Transverse colon (tissue), 4 donors: ENCODE measurements around the gene HES3. TPM values are rescaled to one million over a fixed set of nuclear protein-coding genes. Genes with fewer than 3 reads are reported as not detected.

ENCODE experiments used
- DNase-seq: peaks from one replicate; pipeline ENCODE4 v3.0.0-alpha.2; 2019
- H3K27ac ChIP-seq, 4 donors: fragments of 200-600 bp; sonication (generic); 2 replicates each; pipeline ENCODE4 v1.5.1; 2016 to 2018; ENCODE audit warnings: inconsistent platforms in 4 of 4
- H3K27me3 ChIP-seq: fragments of 200-600 bp; sonication (generic); 2 replicates; pipeline ENCODE4 v1.5.1; 2017; ENCODE audit warnings: inconsistent platforms
- H3K36me3 ChIP-seq, 4 donors: fragments of 200-600 bp; sonication (generic); 2 replicates each; pipeline ENCODE4 v1.5.1; 2017 to 2019; ENCODE audit warnings: inconsistent platforms in 4 of 4
- H3K4me1 ChIP-seq, 4 donors: fragments of 200-600 bp; sonication (generic); 2 replicates each; pipeline ENCODE4 v1.5.1; 2017 to 2020; ENCODE audit warnings: inconsistent platforms in 4 of 4
- H3K4me3 ChIP-seq, 4 donors: fragments of 200-600 bp; sonication (generic); 1 replicate in 1 of 4; 2 replicates in 3 of 4; pipeline versions ENCODE4 v1.5.1 to v1.6.1; 2017 to 2019; ENCODE audit warnings: inconsistent platforms in 4 of 4
- H3K9me3 ChIP-seq, 2 donors: fragments of 200-600 bp; sonication (generic); 2 replicates each; pipeline ENCODE4 v1.5.1; 2017 to 2019; ENCODE audit warnings: inconsistent platforms in 2 of 2
- EP300 ChIP-seq: sonication (generic); formaldehyde crosslinking; IDR thresholded peaks from one replicate; pipeline ENCODE4 v1.6.1; 2017; ENCODE audit warnings: antibody characterized with exemption, low read depth
- POLR2A ChIP-seq: fragments of 450-650 bp; IDR thresholded peaks from one replicate; pipeline ENCODE4 v1.6.1; 2016; ENCODE audit warnings: antibody characterized with exemption, mild to moderate bottlenecking, moderate library complexity
- POLR2AphosphoS5 ChIP-seq, 3 donors: sonication (generic); formaldehyde crosslinking; IDR thresholded peaks; one replicate each; pipeline ENCODE4 v1.6.1; 2016; ENCODE audit warnings: antibody characterized with exemption in 3 of 3
- WGBS, 2 donors: methylation state at CpG; one replicate each; pipeline ENCODE4 v1.1.5; 2018; ENCODE audit warnings: low coverage in 1 of 2; 5-methylcytosine and 5-hydroxymethylcytosine counted together
- in situ Hi-C, 4 donors: fragments of 200-750 bp; cut with MboI; loops; one replicate each; pipeline versions ENCODE4 v1.15.0 to v1.15.1; 2017; ENCODE audit warnings: low sequenced_read_pairs in 3 of 4, low pct_ligation_motif_present in 1 of 4, low pct_unique_long_range_greater_than_20kb in 1 of 4
- intact Hi-C: fragments of 100-400 bp; cut with DNase I; formaldehyde crosslinking; loops from one replicate; pipeline ENCODE4 v1.15.1; 2023; ENCODE audit warnings: low total_unique reads
- total RNA-seq, 4 donors: library from RNA; depleted of rRNA; stranded (reverse); fragments of >200 nt; gene quantifications; one replicate each; pipeline ENCODE4 v1.1.0, GENCODE V29; 2016
- TF ChIP-seq, protein P1 (sequence below), 5 experiments: fragments of 200-600 bp in 3 of 5; fragments of 450-650 bp in 2 of 5; sonication (generic) in 3 of 5; IDR thresholded peaks; 1 replicate in 2 of 5; 2 replicates in 3 of 5; pipeline ENCODE4 v1.5.1; 2016 to 2017; ENCODE audit warnings: antibody characterized with exemption in 5 of 5, inconsistent platforms in 3 of 5, mild to moderate bottlenecking in 2 of 5, moderate library complexity in 1 of 5

The HES3 gene
- total RNA-seq, 4 donors from 2014 or later, result not detected

DNA sequence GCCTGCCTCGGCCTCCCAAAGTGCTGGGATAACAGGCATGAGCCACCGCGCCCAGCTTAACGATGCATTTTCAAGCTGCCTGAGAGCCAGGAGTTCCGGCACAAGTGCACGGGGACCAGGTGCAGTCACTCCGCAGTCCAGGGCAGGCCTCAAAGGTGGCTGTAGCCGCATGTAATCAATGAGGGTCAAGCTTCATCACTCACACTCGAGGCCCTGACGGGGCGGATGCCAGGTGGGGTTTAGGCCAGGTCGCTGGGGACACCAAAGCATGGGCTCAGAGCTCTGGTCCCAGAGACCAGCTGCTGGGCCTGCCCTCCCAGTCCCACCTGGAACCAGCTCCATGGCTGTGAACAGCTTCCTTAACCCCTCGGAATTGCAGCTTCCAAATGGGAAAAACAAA is 43.0 kb downstream of the HES3 start:
- in situ Hi-C loops, result no loop called here
- TF ChIP-seq POLR2AphosphoS5 (IDR thresholded peaks at IDR 0.05) (no peak), EP300 (no peak)
- TF ChIP-seq, protein P1, sequence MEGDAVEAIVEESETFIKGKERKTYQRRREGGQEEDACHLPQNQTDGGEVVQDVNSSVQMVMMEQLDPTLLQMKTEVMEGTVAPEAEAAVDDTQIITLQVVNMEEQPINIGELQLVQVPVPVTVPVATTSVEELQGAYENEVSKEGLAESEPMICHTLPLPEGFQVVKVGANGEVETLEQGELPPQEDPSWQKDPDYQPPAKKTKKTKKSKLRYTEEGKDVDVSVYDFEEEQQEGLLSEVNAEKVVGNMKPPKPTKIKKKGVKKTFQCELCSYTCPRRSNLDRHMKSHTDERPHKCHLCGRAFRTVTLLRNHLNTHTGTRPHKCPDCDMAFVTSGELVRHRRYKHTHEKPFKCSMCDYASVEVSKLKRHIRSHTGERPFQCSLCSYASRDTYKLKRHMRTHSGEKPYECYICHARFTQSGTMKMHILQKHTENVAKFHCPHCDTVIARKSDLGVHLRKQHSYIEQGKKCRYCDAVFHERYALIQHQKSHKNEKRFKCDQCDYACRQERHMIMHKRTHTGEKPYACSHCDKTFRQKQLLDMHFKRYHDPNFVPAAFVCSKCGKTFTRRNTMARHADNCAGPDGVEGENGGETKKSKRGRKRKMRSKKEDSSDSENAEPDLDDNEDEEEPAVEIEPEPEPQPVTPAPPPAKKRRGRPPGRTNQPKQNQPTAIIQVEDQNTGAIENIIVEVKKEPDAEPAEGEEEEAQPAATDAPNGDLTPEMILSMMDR (IDR thresholded peaks at IDR 0.05), result no peak
- H3K4me3 ChIP-seq, result no peak overlapping the region
- WGBS, 2 donors, result 88% methylated on average over 13 of the region's 13 CpGs; no CpG with 5 or more reads in 1 of the 2 donors
- H3K4me1 ChIP-seq, result peaks cover 0 to 9% (median 3%) of the 10 kb centered on the region in 4 donors
- DNase-seq, result no peak
- no peaks in the 10 kb centered on the region for H3K36me3 ChIP-seq
- H3K27me3 ChIP-seq, result no peaks in the 10 kb centered on the region
- H3K27ac ChIP-seq, result no peak overlapping the region
- intact Hi-C loops, result no loop called here
- no peaks in the 10 kb centered on the region for H3K9me3 ChIP-seq

DNA sequence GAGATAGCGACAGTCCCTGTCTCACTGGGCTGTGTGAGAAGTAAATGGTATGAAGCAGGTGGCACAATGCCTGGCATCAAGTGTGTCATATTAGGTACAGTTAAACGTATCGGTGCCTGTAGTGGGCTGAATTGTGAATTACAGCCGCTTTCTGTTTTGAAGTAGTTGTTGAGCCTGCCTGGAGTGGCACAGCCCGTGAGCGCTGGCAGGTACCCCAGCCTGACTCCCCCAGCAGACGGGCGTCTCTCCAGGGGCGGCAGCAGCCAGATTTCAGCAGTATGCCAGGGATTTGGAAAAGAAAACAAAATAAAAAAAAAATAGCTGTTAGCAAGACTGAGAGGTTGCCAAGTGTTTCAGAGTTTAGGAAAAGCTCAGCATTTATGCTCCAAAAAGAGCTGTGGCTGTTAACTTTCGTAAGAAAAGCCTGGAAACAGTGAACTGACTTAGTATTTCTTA is 43.5 kb downstream of the HES3 start:
- TF ChIP-seq, protein P1 (IDR thresholded peaks at IDR 0.05), result no peak
- TF ChIP-seq POLR2A (no peak), POLR2AphosphoS5 (IDR thresholded peaks at IDR 0.05) (no peak), EP300 (no peak)
- H3K4me3 ChIP-seq, result no peak overlapping the region
- no peak overlapping the region for H3K27ac ChIP-seq
- H3K9me3 ChIP-seq, result no peaks in the 10 kb centered on the region
- in situ Hi-C loops, result no loop called here
- peaks cover 0 to 6% (median under 1%) of the 10 kb centered on the region in 4 donors for H3K4me1 ChIP-seq
- no peaks in the 10 kb centered on the region for H3K36me3 ChIP-seq
- intact Hi-C loops, result no loop called here
- DNase-seq, result no peak
- 81 to 87% methylated on average over 6 to 10 of the region's 10 CpGs for WGBS, 2 donors
- no peaks in the 10 kb centered on the region for H3K27me3 ChIP-seq

DNA sequence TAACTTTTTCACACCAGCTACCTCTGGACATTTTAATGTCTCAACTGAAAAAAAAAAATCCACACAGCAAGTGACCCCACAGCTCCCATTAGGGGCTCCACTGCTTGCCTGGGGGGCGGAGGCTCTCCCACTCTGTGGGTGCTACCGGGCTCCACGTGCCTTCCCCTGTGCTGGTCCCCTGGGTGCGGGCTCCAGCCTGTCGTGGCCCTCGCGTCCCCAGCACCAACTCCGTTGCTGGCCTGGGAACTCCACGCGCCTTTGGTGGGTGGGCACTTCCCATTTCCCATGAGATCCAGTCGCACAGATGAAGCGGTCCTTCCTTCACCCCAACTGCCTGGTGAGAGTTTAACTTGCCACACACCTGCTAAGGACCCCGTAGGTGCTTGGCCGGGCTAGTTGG is 44.0 kb downstream of the HES3 start:
- H3K27ac ChIP-seq, result no peak overlapping the region
- H3K9me3 ChIP-seq, result no peaks in the 10 kb centered on the region
- no peaks in the 10 kb centered on the region for H3K36me3 ChIP-seq
- H3K27me3 ChIP-seq, result no peaks in the 10 kb centered on the region
- in situ Hi-C loops (no loop called here), intact Hi-C loops (no loop called here)
- no peak overlapping the region for H3K4me3 ChIP-seq
- H3K4me1 ChIP-seq, result peaks cover 0 to 6% (median 0%) of the 10 kb centered on the region in 4 donors
- TF ChIP-seq POLR2A, result no peak
- WGBS, 2 donors, result 93% methylated on average over 14 of the region's 14 CpGs; no CpG with 5 or more reads in 1 of the 2 donors
- DNase-seq, result no peak

DNA sequence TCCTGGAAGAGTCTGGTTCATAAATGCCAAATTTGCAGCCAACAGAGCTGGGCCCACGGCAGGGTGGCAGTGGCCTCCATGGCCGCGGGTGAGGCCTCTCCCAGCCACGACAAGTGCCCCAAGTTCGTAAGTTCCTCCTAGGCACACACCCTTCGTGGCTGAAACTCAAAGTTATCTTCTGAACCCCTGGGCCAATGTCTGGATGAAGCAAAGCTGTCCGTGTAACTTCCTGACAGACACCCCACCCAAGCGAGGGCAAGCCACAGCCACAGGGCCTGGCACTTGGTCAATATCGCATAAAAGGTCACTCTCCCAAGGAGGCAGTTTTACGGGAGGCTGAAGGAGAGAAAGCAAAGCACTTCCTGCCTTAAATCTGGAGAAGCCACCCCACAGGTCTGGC is 44.7 kb downstream of the HES3 start:
- no peak for DNase-seq

More for the DNA sequence above, 44.7 kb downstream of the HES3 start:
- WGBS, 2 donors, result 40 to 76% methylated on average over 1 to 10 of the region's 10 CpGs
- no peak overlapping the region for H3K4me3 ChIP-seq
- no peak overlapping the region for H3K27ac ChIP-seq
- no peaks in the 10 kb centered on the region for H3K9me3 ChIP-seq
- TF ChIP-seq POLR2A, result no peak
- TF ChIP-seq POLR2AphosphoS5 (IDR thresholded peaks at IDR 0.05), result no peak
- TF ChIP-seq, protein P1 (IDR thresholded peaks at IDR 0.05), result no peak
- no peak for TF ChIP-seq EP300
- no peaks in the 10 kb centered on the region for H3K27me3 ChIP-seq
- no peaks in the 10 kb centered on the region for H3K36me3 ChIP-seq
- in situ Hi-C loops (no loop called here), intact Hi-C loops (no loop called here)
- peaks cover 0 to 6% (median 0%) of the 10 kb centered on the region in 4 donors for H3K4me1 ChIP-seq
